Activated CD8-positive, alpha-beta memory T cell treated with anti-CD3 and anti-CD28 coated beads, Interleukin-2, amount 50 U/mL, for 48 hours (primary cell): ENCODE data around the gene SLC9A3.

Experiments
- DNase-seq: peaks from one replicate; pipeline ENCODE4 v3.0.0-alpha.2; 2020

SLC9A3 gene

GRCh38 chr5:455806-456205 is 68.4 kb downstream of the SLC9A3 start:
- no peak for DNase-seq

- DNase-seq = no peak
Observed at GRCh38 chr5:454936-455335, 69.3 kb downstream of the SLC9A3 start.

GRCh38 chr5:453725-454481 is 70.3 kb downstream of the SLC9A3 start:
- no peak for DNase-seq

- DNase-seq = no peak
Observed at GRCh38 chr5:452978-453710, 71.1 kb downstream of the SLC9A3 start.

GRCh38 chr5:451587-452458 is 72.4 kb downstream of the SLC9A3 start:
- DNase-seq = no peak

- DNase-seq = no peak
Observed at GRCh38 chr5:449151-449550, 75.1 kb downstream of the SLC9A3 start.

GRCh38 chr5:448766-449090 is 75.5 kb downstream of the SLC9A3 start:
- DNase-seq = no peak

GRCh38 chr5:448061-448765 is 76.0 kb downstream of the SLC9A3 start:
- no peak for DNase-seq

GRCh38 chr5:447501-447900 is 76.7 kb downstream of the SLC9A3 start:
- DNase-seq = no peak

GRCh38 chr5:446883-447263 is 77.4 kb downstream of the SLC9A3 start:
- no peak for DNase-seq

- no peak for DNase-seq
Observed at GRCh38 chr5:446066-446882, 78.0 kb downstream of the SLC9A3 start.

- no peak for DNase-seq
Observed at GRCh38 chr5:445591-445990, 78.7 kb downstream of the SLC9A3 start.

- no peak for DNase-seq
Observed at GRCh38 chr5:444226-444625, 80.0 kb downstream of the SLC9A3 start.

- peak; percentile 70 for DNase-seq
Observed at GRCh38 chr5:443239-444151, 80.8 kb downstream of the SLC9A3 start.

GRCh38 chr5:442335-443238 is 81.7 kb downstream of the SLC9A3 start, which contains the start of gene EXOC3:
Gene EXOC3, plus strand, starts transcription at chr5:443176. Its CDS starts 3,030 bp downstream, at chr5:446206.
- DNase-seq = peak; percentile 89

GRCh38 chr5:441996-442334 is 82.3 kb downstream of the SLC9A3 start:
- DNase-seq = no peak

GRCh38 chr5:440401-441201 is 83.6 kb downstream of the SLC9A3 start:
- DNase-seq = no peak

GRCh38 chr5:439636-440035 is 84.6 kb downstream of the SLC9A3 start:
- DNase-seq = no peak

- no peak for DNase-seq
Observed at GRCh38 chr5:439181-439580, 85.1 kb downstream of the SLC9A3 start.
